HEK293 (cell line): ENCODE measurements around the gene TRIM27.

Experiments
- BCL6B ChIP-seq: fragments of 450-650 bp; formaldehyde crosslinking; IDR thresholded peaks from 2 replicates; pipeline ENCODE4 v1.5.1; 2017; ENCODE audit warnings: missing biosample characterization, missing genetic modification characterization
- GLI4 ChIP-seq: fragments of 450-650 bp; formaldehyde crosslinking; IDR thresholded peaks from 2 replicates; pipeline ENCODE4 v1.5.1; 2016; ENCODE audit warnings: missing biosample characterization, missing genetic modification characterization
- GLIS1 ChIP-seq: fragments of 450-650 bp; formaldehyde crosslinking; IDR thresholded peaks from 2 replicates; pipeline ENCODE4 v1.5.1; 2016; ENCODE audit warnings: missing biosample characterization, missing genetic modification characterization
- HOXA7 ChIP-seq: sonication (generic); formaldehyde crosslinking; IDR thresholded peaks from 2 replicates; pipeline ENCODE4 v1.8.1; 2022; ENCODE audit warnings: missing genetic modification reagents, borderline replicate concordance
- IKZF3 ChIP-seq: fragments of 450-650 bp; IDR thresholded peaks from 2 replicates; pipeline ENCODE4 v1.5.0; 2018; ENCODE audit warnings: missing biosample characterization, mild to moderate bottlenecking, missing genetic modification characterization, moderate library complexity
- KLF16 ChIP-seq: fragments of 450-650 bp; formaldehyde crosslinking; IDR thresholded peaks from 2 replicates; pipeline ENCODE4 v1.5.1; 2017; ENCODE audit warnings: missing biosample characterization, missing genetic modification characterization
- KLF17 ChIP-seq: fragments of 450-650 bp; formaldehyde crosslinking; IDR thresholded peaks from 2 replicates; pipeline ENCODE4 v1.5.1; 2016; ENCODE audit warnings: missing biosample characterization, missing genetic modification characterization
- OVOL3 ChIP-seq: fragments of 450-650 bp; formaldehyde crosslinking; IDR thresholded peaks from 2 replicates; pipeline ENCODE4 v1.5.1; 2016; ENCODE audit warnings: missing biosample characterization, missing genetic modification characterization
- PATZ1 ChIP-seq: fragments of 450-650 bp; formaldehyde crosslinking; IDR thresholded peaks from 2 replicates; pipeline ENCODE4 v1.5.1; 2016; ENCODE audit warnings: missing biosample characterization, missing genetic modification characterization
- SALL2 ChIP-seq: fragments of 450-650 bp; formaldehyde crosslinking; IDR thresholded peaks from 2 replicates; pipeline ENCODE4 v1.5.0; 2017; ENCODE audit warnings: missing biosample characterization, mild to moderate bottlenecking, missing genetic modification characterization, borderline replicate concordance
- SCRT1 ChIP-seq: fragments of 450-650 bp; formaldehyde crosslinking; IDR thresholded peaks from 2 replicates; pipeline ENCODE4 v1.5.1; 2016; ENCODE audit warnings: missing biosample characterization, missing genetic modification characterization, borderline replicate concordance
- TRIM28 ChIP-seq: IDR thresholded peaks from 2 replicates; pipeline ENCODE4 v1.6.1; 2011; ENCODE audit warnings: low read length, control low read depth, borderline replicate concordance
- ZBTB17 ChIP-seq: fragments of 450-650 bp; formaldehyde crosslinking; IDR thresholded peaks from 2 replicates; pipeline ENCODE4 v1.5.1; 2016; ENCODE audit warnings: missing biosample characterization, missing genetic modification characterization
- ZBTB48 ChIP-seq: fragments of 450-650 bp; formaldehyde crosslinking; IDR thresholded peaks from 2 replicates; pipeline ENCODE4 v1.5.1; 2016; ENCODE audit warnings: missing biosample characterization, missing genetic modification characterization
- ZBTB7A ChIP-seq: fragments of 450-650 bp; formaldehyde crosslinking; IDR thresholded peaks from 2 replicates; pipeline ENCODE4 v1.5.1; 2016; ENCODE audit warnings: low read depth, missing biosample characterization, missing genetic modification characterization
- ZEB2 ChIP-seq: fragments of 450-650 bp; formaldehyde crosslinking; IDR thresholded peaks from 2 replicates; pipeline ENCODE4 v1.5.1; 2016; ENCODE audit warnings: missing biosample characterization, missing genetic modification characterization
- ZFP69B ChIP-seq: fragments of 450-650 bp; formaldehyde crosslinking; IDR thresholded peaks from 2 replicates; pipeline ENCODE4 v1.5.1; 2016; ENCODE audit warnings: missing biosample characterization, missing genetic modification characterization
- ZNF121 ChIP-seq: fragments of 450-650 bp; formaldehyde crosslinking; IDR thresholded peaks from 2 replicates; pipeline ENCODE4 v1.5.1; 2016; ENCODE audit warnings: missing biosample characterization, missing genetic modification characterization
- ZNF169 ChIP-seq: fragments of 450-650 bp; formaldehyde crosslinking; IDR thresholded peaks from 2 replicates; pipeline ENCODE4 v1.5.1; 2016; ENCODE audit warnings: missing biosample characterization, missing genetic modification characterization
- ZNF202 ChIP-seq: fragments of 450-650 bp; formaldehyde crosslinking; IDR thresholded peaks from 2 replicates; pipeline ENCODE4 v1.5.1; 2016; ENCODE audit warnings: missing biosample characterization, missing genetic modification characterization, borderline replicate concordance
- ZNF214 ChIP-seq: fragments of 450-650 bp; formaldehyde crosslinking; IDR thresholded peaks from 2 replicates; pipeline ENCODE4 v1.5.1; 2017; ENCODE audit warnings: missing biosample characterization, mild to moderate bottlenecking, missing genetic modification characterization, borderline replicate concordance
- ZNF324 ChIP-seq: fragments of 450-650 bp; formaldehyde crosslinking; IDR thresholded peaks from 2 replicates; pipeline ENCODE4 v1.5.1; 2016; ENCODE audit warnings: missing biosample characterization, missing genetic modification characterization
- ZNF335 ChIP-seq: fragments of 450-650 bp; formaldehyde crosslinking; conservative IDR thresholded peaks from 2 replicates; pipeline ENCODE4 v1.5.1; 2016; ENCODE audit warnings: missing biosample characterization, missing genetic modification characterization
- ZNF366 ChIP-seq: fragments of 450-650 bp; formaldehyde crosslinking; conservative IDR thresholded peaks from 2 replicates; pipeline ENCODE4 v1.5.1; 2016; ENCODE audit warnings: missing biosample characterization, missing genetic modification characterization
- ZNF398 ChIP-seq: fragments of 450-650 bp; formaldehyde crosslinking; IDR thresholded peaks from 2 replicates; pipeline ENCODE4 v1.5.1; 2017; ENCODE audit warnings: missing biosample characterization, missing genetic modification characterization
- ZNF423 ChIP-seq: fragments of 450-650 bp; formaldehyde crosslinking; IDR thresholded peaks from 2 replicates; pipeline ENCODE4 v1.5.1; 2016; ENCODE audit warnings: missing biosample characterization, missing genetic modification characterization
- ZNF514 ChIP-seq: fragments of 450-650 bp; formaldehyde crosslinking; IDR thresholded peaks from 2 replicates; pipeline ENCODE4 v1.5.1; 2016; ENCODE audit warnings: missing biosample characterization, missing genetic modification characterization
- ZNF555 ChIP-seq: fragments of 450-650 bp; formaldehyde crosslinking; conservative IDR thresholded peaks from 2 replicates; pipeline ENCODE4 v1.5.1; 2017; ENCODE audit warnings: missing biosample characterization, mild to moderate bottlenecking, missing genetic modification characterization, inconsistent platforms
- ZNF596 ChIP-seq: fragments of 450-650 bp; IDR thresholded peaks from 2 replicates; pipeline ENCODE4 v1.5.0; 2018; ENCODE audit warnings: missing biosample characterization, mild to moderate bottlenecking, missing genetic modification characterization, moderate library complexity
- ZNF600 ChIP-seq: fragments of 450-650 bp; formaldehyde crosslinking; IDR thresholded peaks from 2 replicates; pipeline ENCODE4 v1.5.1; 2016; ENCODE audit warnings: missing biosample characterization, missing genetic modification characterization
- ZNF626 ChIP-seq: fragments of 450-650 bp; sonication (Bioruptor Pico); formaldehyde crosslinking; IDR thresholded peaks from 2 replicates; pipeline ENCODE4 v1.5.1; 2018; ENCODE audit warnings: missing biosample characterization, missing genetic modification characterization, inconsistent platforms
- ZNF629 ChIP-seq: fragments of 450-650 bp; formaldehyde crosslinking; IDR thresholded peaks from 2 replicates; pipeline ENCODE4 v1.5.1; 2017; ENCODE audit warnings: missing biosample characterization, missing genetic modification characterization
- ZNF658 ChIP-seq: fragments of 450-650 bp; formaldehyde crosslinking; IDR thresholded peaks from 2 replicates; pipeline ENCODE4; 2016; ENCODE audit warnings: missing biosample characterization, missing genetic modification characterization
- ZNF660 ChIP-seq: fragments of 450-650 bp; IDR thresholded peaks from 2 replicates; pipeline ENCODE4 v1.5.1; 2018; ENCODE audit warnings: missing biosample characterization, mild to moderate bottlenecking, missing genetic modification characterization
- ZNF747 ChIP-seq: fragments of 450-650 bp; formaldehyde crosslinking; IDR thresholded peaks from 2 replicates; pipeline ENCODE4 v1.5.1; 2016; ENCODE audit warnings: missing biosample characterization, missing genetic modification characterization
- ZNF792 ChIP-seq: fragments of 450-650 bp; formaldehyde crosslinking; IDR thresholded peaks from 2 replicates; pipeline ENCODE4 v1.5.1; 2016; ENCODE audit warnings: missing biosample characterization, missing genetic modification characterization
- ZNF830 ChIP-seq: fragments of 450-650 bp; IDR thresholded peaks from 2 replicates; pipeline ENCODE4 v1.5.0; 2018; ENCODE audit warnings: missing biosample characterization, missing genetic modification characterization, low read depth, mild to moderate bottlenecking, moderate library complexity
- ZNF837 ChIP-seq: fragments of 450-650 bp; formaldehyde crosslinking; IDR thresholded peaks from 2 replicates; pipeline ENCODE4 v1.5.1; 2016; ENCODE audit warnings: missing biosample characterization, missing genetic modification characterization

The TRIM27 gene

GRCh38 chr6:28895131-28895812, 28.5 kb downstream of the TRIM27 start (continued):
- peak; percentile 87 for TF ChIP-seq ZNF366
- no peak for TF ChIP-seq ZFP69B (tag by site-specific recombination)
- TF ChIP-seq OVOL3 (tag by site-specific recombination), result no peak
- TF ChIP-seq ZBTB48 (tag by site-specific recombination), result no peak
- no peak for TF ChIP-seq ZNF747
- TF ChIP-seq KLF16 (tag by site-specific recombination), result no peak
- TF ChIP-seq GLI4 (tag by site-specific recombination), result no peak
- TF ChIP-seq ZNF423, result no peak
- TF ChIP-seq ZNF335 (tag by site-specific recombination), result no peak
- no peak for TF ChIP-seq ZNF555 (tag by site-specific recombination)
- no peak for TF ChIP-seq SCRT1 (tag by site-specific recombination)
- TF ChIP-seq ZNF660 (tag by site-specific recombination), result peak; percentile 55
- no peak for TF ChIP-seq TRIM28
- TF ChIP-seq IKZF3 (tag by site-specific recombination), result peak; percentile 29; the same call in 1 of the 2 replicates
- TF ChIP-seq HOXA7 (CRISPR knock-in tag), result no peak
- no peak for TF ChIP-seq ZNF121 (tag by site-specific recombination)
- no peak for TF ChIP-seq ZEB2 (tag by site-specific recombination)
- no peak for TF ChIP-seq ZNF658
- peak; percentile 81 for TF ChIP-seq ZBTB17 (tag by site-specific recombination)
- TF ChIP-seq KLF17 (tag by site-specific recombination), result no peak
- no peak for TF ChIP-seq ZNF202 (tag by site-specific recombination)
- no peak for TF ChIP-seq ZNF600 (tag by site-specific recombination)
- TF ChIP-seq ZNF169 (tag by site-specific recombination), result no peak
- no peak for TF ChIP-seq ZNF629 (tag by site-specific recombination)
- no peak for TF ChIP-seq SALL2 (tag by site-specific recombination)
- no peak for TF ChIP-seq ZNF596 (tag by site-specific recombination)
- TF ChIP-seq GLIS1 (tag by site-specific recombination), result no peak
- no peak for TF ChIP-seq PATZ1
- TF ChIP-seq ZNF792, result no peak
- TF ChIP-seq ZNF830 (tag by site-specific recombination), result no peak
- TF ChIP-seq ZNF626, result no peak
- no peak for TF ChIP-seq BCL6B (tag by site-specific recombination)
- no peak for TF ChIP-seq ZNF398
- no peak for TF ChIP-seq ZBTB7A (tag by site-specific recombination)
- no peak for TF ChIP-seq ZNF514 (tag by site-specific recombination)
- no peak for TF ChIP-seq ZNF837 (tag by site-specific recombination)
- no peak for TF ChIP-seq ZNF324 (tag by site-specific recombination)
- no peak for TF ChIP-seq ZNF214 (tag by site-specific recombination)
